Measurements from ENCODE around the gene MAD1L1. TPM values are rescaled to one million over a fixed set of nuclear protein-coding genes. Genes with fewer than 3 reads are reported as not detected.

Gene MAD1L1
- total and polyA plus RNA-seq, 2 of the 4 experiments (the other 2 are of a cell fraction) = 29.0 to 40.9 TPM

DNA sequence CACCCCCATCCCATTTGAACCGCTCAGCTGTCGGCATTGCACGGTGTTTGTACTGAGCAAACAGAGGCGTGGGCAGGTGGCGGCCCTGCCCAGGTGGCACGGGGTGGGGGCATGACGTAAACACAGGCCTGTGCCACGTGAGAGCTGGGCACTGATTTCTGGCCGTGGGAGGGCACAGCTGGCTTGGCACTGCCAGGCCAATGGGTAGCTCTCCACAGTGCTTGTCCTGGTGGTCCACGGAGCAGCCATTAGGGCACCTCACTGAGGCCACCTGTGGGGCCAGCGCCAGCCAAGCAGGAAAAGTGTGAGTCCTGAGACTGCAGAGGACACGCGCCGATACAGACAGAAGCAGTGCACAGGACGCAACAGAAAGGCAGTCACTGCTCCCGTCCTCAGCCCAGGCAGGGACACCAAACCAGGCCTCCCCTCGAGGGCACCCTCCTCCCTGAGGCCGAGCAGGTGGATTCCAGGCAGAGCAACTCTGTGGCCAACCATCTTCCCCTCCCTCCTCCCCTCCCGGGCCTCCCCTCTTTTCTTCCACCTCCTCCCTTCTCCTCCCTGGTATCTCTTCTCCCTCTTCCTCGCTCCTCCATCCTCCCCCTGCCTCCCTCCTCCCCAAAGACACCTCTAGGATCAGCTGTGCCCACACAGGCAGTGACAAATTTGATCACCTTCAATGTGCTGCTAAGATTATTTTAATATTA lies 303.9 kb downstream of the MAD1L1 start:
- no peak for DNase-seq
- Histone ChIP-seq H3K9me1 (ENCODE audit: insufficient read depth, low read length) (no peaks in the 10 kb centered on the region), H2BK5ac (ENCODE audit: low read depth, low read length, poor library complexity, severe bottlenecking) (no peak overlapping the region), H3K4me2 (ENCODE audit: low read depth, low read length) (no peak overlapping the region), H2BK20ac (ENCODE audit: low read depth, low read length) (no peak overlapping the region), H4K91ac (ENCODE audit: insufficient read depth, low read depth, low read length) (no peak overlapping the region), H3K9me3 (ENCODE audit: control insufficient read depth, insufficient read depth, low read length) (no peaks in the 10 kb centered on the region), H4K5ac (ENCODE audit: low read depth, low read length) (no peak overlapping the region), H3K9ac (ENCODE audit: low read depth, low read length) (no peak overlapping the region), H4K8ac (ENCODE audit: low read depth in 2 of 2, low read length in 2 of 2) (no peak overlapping the region), H2AK9ac (replicated peaks; ENCODE audit: low read depth, low read length, poor library complexity) (no peak overlapping the region), H2BK120ac (ENCODE audit: low read depth, low read length) (no peak overlapping the region), H3K23ac (ENCODE audit: low read depth, low read length) (no peak overlapping the region), H3K79me1 (ENCODE audit: low read depth in 1 of 2, low read length in 2 of 2) (peaks cover 0 to 9% of the 10 kb centered on the region in 2 experiments; a peak in 2 of 4 replicates), H2BK15ac (ENCODE audit: low read depth, low read length) (no peak overlapping the region), H2AFZ (replicated peaks; ENCODE audit: low read length, poor library complexity) (no peak overlapping the region), H3K4me3 (ENCODE audit: insufficient read depth, low read depth, low read length) (no peak overlapping the region), H4K20me1 (ENCODE audit: insufficient read depth, low read length) (no peaks in the 10 kb centered on the region; the same call in 1 of the 2 replicates), H3K27me3 (ENCODE audit: control insufficient read depth, insufficient read depth, low read length) (no peaks in the 10 kb centered on the region), H3K56ac (ENCODE audit: extremely low read depth, insufficient read depth, low read length) (no peak overlapping the region), H3K14ac (replicated peaks; ENCODE audit: low read depth, low read length) (no peak overlapping the region), H3K4ac (ENCODE audit: low read depth, low read length) (no peak overlapping the region), H3K18ac (ENCODE audit: low read depth, low read length) (no peak overlapping the region), H3K4me1 (ENCODE audit: control insufficient read depth, insufficient read depth, low read length) (peaks cover 2% of the 10 kb centered on the region; the same call in 1 of the 2 replicates), H2AK5ac (ENCODE audit: low read depth, low read length) (no peak overlapping the region), H3K27ac (ENCODE audit: insufficient read depth, low read length) (no peak overlapping the region), H3K36me3 (ENCODE audit: control insufficient read depth, insufficient read depth, low read length) (no peaks in the 10 kb centered on the region)
- intact Hi-C loops (cut with micrococcal nuclease) (no loop called here), in situ Hi-C loops (cut with MboI; ENCODE audit: low sequenced_read_pairs) (no loop called here), dilution Hi-C loops (cut with HindIII; ENCODE audit: low sequenced_read_pairs, unreplicated experiment) (no loop called here)
- ChIA-PET POLR2A (ENCODE audit: unreplicated experiment) (no interaction called here), CTCF (no interaction called here)
- WGBS, 2 experiments (ENCODE audit: extremely low coverage in 2 of 2, insufficient read length in 1 of 2) = 94% methylated on average over 11 of the region's 20 CpGs; no CpG with 5 or more reads in 1 of the 2 experiments
- TF ChIP-seq CHD1 (IDR thresholded peaks at IDR 0.05; ENCODE audit: low read depth, low read length) (no peak), MAFK (IDR thresholded peaks at IDR 0.05; ENCODE audit: low read depth, low read length) (no peak), POLR2A (IDR thresholded peaks at IDR 0.05; ENCODE audit: low read depth, low read length) (no peak), MXI1 (IDR thresholded peaks at IDR 0.05; ENCODE audit: borderline replicate concordance, low read depth, low read length) (no peak), SMC3 (IDR thresholded peaks at IDR 0.05; ENCODE audit: low read depth, low read length) (no peak), RCOR1 (IDR thresholded peaks at IDR 0.05; ENCODE audit: insufficient replicate concordance, low read length) (no peak), RFX5 (IDR thresholded peaks at IDR 0.05; ENCODE audit: low read depth, low read length) (no peak), NFE2L2 (IDR thresholded peaks at IDR 0.05; ENCODE audit: low read depth, low read length) (no peak), RAD21 (IDR thresholded peaks at IDR 0.05; ENCODE audit: low read length) (no peak), CEBPB (IDR thresholded peaks at IDR 0.05; ENCODE audit: low read depth, low read length) (no peak), BHLHE40 (IDR thresholded peaks at IDR 0.05; ENCODE audit: low read depth, low read length) (no peak)
- TF ChIP-seq, protein P1, sequence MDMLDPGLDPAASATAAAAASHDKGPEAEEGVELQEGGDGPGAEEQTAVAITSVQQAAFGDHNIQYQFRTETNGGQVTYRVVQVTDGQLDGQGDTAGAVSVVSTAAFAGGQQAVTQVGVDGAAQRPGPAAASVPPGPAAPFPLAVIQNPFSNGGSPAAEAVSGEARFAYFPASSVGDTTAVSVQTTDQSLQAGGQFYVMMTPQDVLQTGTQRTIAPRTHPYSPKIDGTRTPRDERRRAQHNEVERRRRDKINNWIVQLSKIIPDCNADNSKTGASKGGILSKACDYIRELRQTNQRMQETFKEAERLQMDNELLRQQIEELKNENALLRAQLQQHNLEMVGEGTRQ (IDR thresholded peaks at IDR 0.05; ENCODE audit: low read depth, low read length) = no peak
- TF ChIP-seq, protein P2, sequence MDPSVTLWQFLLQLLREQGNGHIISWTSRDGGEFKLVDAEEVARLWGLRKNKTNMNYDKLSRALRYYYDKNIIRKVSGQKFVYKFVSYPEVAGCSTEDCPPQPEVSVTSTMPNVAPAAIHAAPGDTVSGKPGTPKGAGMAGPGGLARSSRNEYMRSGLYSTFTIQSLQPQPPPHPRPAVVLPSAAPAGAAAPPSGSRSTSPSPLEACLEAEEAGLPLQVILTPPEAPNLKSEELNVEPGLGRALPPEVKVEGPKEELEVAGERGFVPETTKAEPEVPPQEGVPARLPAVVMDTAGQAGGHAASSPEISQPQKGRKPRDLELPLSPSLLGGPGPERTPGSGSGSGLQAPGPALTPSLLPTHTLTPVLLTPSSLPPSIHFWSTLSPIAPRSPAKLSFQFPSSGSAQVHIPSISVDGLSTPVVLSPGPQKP (IDR thresholded peaks at IDR 0.05; ENCODE audit: borderline replicate concordance, low read depth, low read length) = no peak
- TF ChIP-seq, protein P3, sequence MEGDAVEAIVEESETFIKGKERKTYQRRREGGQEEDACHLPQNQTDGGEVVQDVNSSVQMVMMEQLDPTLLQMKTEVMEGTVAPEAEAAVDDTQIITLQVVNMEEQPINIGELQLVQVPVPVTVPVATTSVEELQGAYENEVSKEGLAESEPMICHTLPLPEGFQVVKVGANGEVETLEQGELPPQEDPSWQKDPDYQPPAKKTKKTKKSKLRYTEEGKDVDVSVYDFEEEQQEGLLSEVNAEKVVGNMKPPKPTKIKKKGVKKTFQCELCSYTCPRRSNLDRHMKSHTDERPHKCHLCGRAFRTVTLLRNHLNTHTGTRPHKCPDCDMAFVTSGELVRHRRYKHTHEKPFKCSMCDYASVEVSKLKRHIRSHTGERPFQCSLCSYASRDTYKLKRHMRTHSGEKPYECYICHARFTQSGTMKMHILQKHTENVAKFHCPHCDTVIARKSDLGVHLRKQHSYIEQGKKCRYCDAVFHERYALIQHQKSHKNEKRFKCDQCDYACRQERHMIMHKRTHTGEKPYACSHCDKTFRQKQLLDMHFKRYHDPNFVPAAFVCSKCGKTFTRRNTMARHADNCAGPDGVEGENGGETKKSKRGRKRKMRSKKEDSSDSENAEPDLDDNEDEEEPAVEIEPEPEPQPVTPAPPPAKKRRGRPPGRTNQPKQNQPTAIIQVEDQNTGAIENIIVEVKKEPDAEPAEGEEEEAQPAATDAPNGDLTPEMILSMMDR (conservative IDR thresholded peaks at IDR 0.05; ENCODE audit: low read depth, low read length) = no peak
- ATAC-seq (ENCODE audit: low read depth) = no peak
- BruUV-seq (replicated peaks) = no TSS peak
